SW480 (cell line): ENCODE data around the gene LCN15.
"Not testable (repeated sequence)": the region's sequence is repeated elsewhere in the genome, so short reads cannot be mapped to it uniquely, and the experiment has no call there.

Source experiments
- DNase-seq: peaks from one replicate; pipeline ENCODE4 v3.0.0-alpha.2; 2016; ENCODE audit warnings: low spot score

Gene LCN15

DNA sequence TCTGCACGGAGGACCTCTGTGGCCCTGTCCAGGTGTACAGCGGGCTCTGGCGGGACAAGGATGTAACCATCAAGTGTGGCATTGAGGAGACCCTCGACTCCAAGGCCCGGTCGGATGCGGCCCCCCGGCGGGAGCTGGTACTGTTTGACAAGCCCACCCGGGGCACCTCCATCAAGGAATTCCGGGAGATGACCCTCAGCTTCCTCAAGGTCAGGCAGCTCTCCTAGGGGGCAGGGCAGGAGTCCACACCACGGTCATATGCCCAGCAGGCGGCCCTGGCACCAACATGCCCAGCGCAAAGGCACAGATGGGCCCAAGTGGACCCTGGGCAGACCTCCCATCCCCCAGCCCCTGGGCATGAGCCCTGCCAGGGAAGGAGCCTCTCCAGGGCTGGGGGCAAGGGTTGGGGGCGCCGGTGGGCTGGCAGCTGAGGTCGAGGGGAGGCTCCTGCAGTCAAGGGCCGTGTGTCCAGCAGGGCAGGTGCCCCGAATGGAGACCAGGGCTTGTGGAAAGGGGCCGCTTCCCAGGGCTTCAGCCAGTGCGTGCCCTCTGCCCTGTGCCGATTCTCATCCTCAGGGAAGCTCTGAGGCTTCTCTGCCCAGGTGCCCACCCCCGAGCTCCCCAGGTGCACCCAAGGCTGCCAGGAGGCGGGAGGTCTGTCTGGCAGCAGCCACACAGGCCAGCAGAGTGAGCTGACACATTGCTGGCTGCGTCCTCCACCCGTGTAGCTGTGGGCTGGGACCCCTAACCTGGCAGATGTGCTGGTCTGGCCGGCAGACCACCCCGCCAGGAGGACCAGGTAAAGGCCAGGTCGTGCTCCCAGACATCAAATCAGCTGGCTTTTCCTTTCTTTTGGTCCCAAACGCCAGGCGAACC is 42.0 kb downstream of the LCN15 start:
- no peak for DNase-seq

DNA sequence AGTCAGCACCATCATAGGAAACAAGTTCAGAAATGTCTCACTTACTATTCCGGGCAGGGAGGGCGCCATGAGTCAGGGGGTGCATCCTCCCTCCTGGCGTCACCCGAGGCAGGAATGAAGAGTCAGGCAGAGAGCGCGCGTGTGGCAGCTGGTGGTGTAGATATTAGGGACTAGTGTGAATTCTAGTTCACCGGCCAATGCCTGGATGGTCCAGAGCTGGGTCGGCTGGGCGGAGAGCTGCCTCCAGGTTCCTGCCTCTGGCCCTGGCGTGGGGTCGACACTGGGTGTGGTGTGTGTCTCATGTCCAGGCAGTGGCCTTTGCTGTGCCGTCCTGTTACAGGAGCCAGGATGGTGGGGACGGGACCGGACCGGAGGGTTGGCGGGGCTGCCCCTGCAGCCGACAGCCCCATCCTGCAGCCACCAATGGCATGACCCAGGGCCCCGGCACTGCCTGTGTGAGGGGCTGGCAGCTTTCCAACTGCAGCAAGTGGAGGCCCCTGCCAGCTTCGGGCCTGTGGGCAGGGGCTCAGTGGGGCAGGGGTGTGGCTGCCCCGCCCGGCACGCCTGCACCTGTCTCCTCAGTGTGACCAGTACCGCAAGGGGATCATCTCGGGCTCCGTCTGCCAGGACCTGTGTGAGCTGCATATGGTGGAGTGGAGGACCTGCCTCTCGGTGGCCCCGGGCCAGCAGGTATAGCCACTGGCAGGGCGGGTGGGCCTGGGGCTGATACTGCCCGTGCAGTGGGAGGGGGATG is 42.8 kb downstream of the LCN15 start:
- DNase-seq = no peak

GRCh38 chr9:136720898-136721338 is 43.4 kb downstream of the LCN15 start:
- no peak for DNase-seq

- DNase-seq = no peak
Measured at GRCh38 chr9:136720251-136720897, 43.9 kb downstream of the LCN15 start.

DNA sequence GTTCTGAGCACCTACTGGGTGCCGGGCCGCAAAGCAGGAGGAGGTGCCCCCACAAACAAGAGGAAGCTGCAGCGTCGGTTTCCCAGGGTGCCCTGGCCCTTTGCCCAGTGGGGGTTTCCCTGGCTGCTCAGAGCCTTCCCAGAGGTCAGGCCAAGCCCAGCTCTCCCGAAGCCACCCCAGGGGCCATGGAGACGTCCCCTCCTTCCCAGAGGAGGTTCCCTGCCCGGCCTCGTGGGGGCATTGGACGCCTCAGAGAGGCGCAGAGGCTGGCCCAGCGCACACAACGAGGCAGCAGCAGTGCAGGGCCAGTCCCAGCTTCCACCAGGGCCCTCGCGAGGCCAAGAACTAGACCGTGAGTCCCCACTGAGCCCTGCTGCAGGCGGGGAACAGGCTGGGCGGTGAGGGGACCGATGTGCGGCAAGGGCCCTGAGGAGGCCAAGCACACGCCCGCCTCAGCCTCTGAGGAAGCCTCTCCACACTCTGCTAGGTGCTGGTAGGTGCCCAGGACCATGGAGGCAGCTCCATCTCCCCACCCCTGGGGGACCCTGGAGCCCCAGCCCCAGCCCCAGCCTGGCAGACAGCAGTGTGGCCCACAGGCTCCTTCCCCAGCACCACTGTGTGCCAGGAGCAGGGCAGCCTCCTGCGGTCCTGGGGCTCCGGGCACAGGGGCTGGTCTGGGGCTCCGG is 45.0 kb downstream of the LCN15 start:
- DNase-seq = no peak

- no peak for DNase-seq
Measured at GRCh38 chr9:136718345-136719194, 45.7 kb downstream of the LCN15 start.

DNA sequence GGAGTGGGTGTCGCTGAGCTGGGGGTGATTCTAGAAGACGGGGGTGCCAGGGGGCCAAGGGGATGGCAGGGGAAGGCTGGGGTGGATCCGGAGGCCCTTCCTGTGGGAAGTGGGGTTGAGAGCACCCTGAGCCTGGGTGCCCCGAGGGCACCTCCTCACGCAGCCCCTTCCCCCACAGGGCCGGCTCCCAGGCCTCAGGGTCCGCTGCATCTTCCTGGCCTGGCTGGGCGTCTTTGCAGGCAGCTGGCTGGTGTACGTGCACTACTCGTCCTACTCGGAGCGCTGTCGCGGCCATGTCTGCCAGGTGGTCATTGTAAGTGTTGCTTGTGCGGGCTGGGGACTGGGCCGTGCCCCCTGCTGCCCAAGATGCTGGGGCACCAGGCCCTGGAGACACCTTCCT is 46.9 kb downstream of the LCN15 start:
- no peak for DNase-seq

DNA sequence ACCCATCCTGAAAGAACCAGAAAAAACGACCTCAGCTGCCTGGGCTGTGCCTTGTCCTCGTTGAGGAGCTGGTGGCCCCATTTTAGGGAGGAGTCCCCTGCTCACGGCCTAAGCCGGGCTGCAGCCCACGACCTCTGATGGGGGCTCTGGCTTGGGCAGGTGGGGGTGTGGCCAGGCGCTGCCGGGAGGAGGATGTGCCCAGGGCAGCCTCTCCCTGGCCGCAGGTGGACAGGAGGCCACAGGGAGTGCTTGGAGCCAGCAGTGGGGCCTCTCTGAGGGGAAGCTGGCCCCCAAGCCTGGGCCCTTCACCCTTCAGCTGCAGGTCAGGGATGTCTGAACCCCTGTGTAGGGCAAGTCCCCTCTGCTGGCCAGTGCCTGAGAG is 49.4 kb downstream of the LCN15 start:
- no peak for DNase-seq

DNA sequence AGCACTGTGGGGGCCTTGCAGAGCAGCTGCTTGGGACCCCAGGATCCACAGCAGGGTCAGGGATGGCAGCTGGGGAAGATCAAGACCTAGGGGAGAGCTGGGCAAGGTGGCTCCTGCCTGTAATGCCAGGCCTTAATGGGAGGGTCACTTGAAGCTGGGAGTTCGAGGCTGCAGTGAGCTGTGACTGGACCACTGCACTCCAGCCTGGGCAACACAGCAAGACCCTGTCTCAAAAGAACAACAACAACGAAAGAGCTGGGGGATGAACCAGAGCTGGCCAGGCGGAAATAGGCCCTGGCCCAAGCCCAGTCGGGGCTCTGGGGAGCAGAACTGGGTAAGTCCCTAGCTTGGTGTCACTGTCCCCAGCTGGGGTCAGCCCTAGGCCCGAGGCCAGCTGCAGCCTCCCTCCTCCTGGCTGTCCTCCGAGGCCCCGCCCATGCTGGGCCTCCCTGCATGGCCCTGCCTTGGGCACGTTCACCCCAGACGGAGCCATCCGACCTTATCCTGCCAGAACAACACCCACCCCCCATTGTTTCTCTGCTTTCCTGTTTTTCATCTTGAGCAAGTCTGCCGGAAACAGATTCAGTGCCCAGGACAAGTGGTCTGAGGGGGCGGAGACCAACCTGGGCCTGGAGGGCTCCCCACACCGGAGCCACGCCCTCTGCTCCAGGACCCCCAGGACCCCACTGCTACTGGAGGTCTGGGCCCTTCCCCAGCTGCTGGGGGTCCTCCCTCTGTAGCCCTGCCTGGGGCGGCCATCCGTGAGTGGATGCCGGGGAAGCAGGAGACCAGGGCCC is 50.0 kb downstream of the LCN15 start:
- no peak for DNase-seq

DNA sequence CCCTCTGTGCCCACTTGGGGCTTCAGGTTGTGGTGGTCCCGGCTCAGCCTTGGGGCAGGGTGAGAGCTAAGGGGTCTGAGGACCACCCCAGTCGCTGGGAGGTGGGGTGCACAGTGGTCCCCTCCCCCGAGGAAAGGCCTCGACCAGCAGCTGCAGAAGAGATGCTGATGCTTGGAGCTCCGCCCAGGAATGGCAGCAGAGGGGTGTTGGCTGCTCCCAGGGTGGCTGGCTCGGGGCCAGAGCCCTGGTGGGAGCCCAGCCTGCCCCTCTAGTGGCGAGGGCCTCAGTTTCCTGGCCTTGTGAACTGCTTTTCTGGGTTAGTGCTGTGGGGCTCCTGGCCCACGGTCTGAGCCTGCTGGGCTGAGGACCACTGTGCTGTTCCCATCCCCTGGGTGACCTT is 50.8 kb downstream of the LCN15 start:
- no peak for DNase-seq

- no peak for DNase-seq
Measured at GRCh38 chr9:136712690-136713544, 51.4 kb downstream of the LCN15 start.

GRCh38 chr9:136711751-136712689 is 52.3 kb downstream of the LCN15 start, which contains the start of gene DIPK1B:
Gene DIPK1B, plus strand, starts transcription at chr9:136712572. Its CDS starts 94 bp downstream, at chr9:136712666.
- DNase-seq = no peak

GRCh38 chr9:136711219-136711648 is 53.1 kb downstream of the LCN15 start:
- DNase-seq = not testable (repeated sequence)

DNA sequence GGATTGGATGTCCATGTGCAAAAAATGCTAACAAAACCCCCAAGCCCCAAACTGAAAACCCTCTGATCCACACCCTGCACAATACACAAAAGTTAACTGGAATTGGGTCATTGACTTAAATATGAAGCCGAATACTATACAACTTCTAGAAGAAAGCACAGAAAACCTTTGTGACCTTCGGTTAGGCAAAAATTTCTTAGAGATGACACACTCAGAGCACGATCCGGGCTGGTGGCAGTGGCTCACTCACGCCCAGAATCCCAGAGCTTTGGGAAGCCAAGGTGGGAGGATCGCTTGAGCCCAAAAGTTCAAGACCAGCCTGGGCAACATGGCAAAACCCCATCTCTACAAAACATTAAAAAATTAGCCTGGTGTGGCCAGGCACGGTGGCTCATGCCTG is 53.8 kb downstream of the LCN15 start:
- no peak for DNase-seq
